H1 (cell line): ENCODE data around the gene DBNDD2. TPM values are rescaled to one million over a fixed set of nuclear protein-coding genes. Genes with fewer than 3 reads are reported as not detected.

Experiments
- CTCF ChIA-PET: fragments of 300-600 bp; sonication (Branson Sonifier 250); formaldehyde crosslinking; loops from one replicate; lab custom pipeline; 2021; ENCODE audit not compliant: partially characterized antibody; lab: Charles Lee
- POLR2A ChIA-PET: fragments of 300-600 bp; sonication (Branson Sonifier 250); formaldehyde crosslinking; loops from one replicate; lab custom pipeline; 2021; ENCODE audit warnings: inconsistent platforms; ENCODE audit not compliant: partially characterized antibody; lab: Charles Lee
- DNase-seq, 2 experiments: peaks; one replicate each; pipeline versions ENCODE4 v3.0.0 to v3.0.0-alpha.2; 2010 to 2022; ENCODE audit warnings: low spot score in 2 of 2, low read depth in 1 of 2, mixed read lengths in 1 of 2
- FAIRE-seq: peaks from 2 replicates; lab custom pipeline; 2011; peaks lifted over from hg19 to GRCh38; lab: Jason Lieb, UNC
- H2AFZ ChIP-seq: 2 replicates; pipeline ENCODE4 v1.8.1; 2012; ENCODE audit warnings: low read length, inconsistent platforms
- H2AK5ac ChIP-seq: 2 replicates; pipeline ENCODE4 v1.6.1; 2013; ENCODE audit warnings: low read depth, low read length
- H2BK120ac ChIP-seq: replicated peaks from 2 replicates; pipeline ENCODE3; 2013; ENCODE audit warnings: low read depth, low read length, inconsistent platforms
- H2BK12ac ChIP-seq: 2 replicates; pipeline ENCODE4 v1.6.1; 2013; ENCODE audit warnings: low read depth, low read length
- H2BK15ac ChIP-seq: 2 replicates; pipeline ENCODE4 v1.6.1; 2013; ENCODE audit warnings: low read length
- H2BK20ac ChIP-seq: 2 replicates; pipeline ENCODE4 v1.6.1; 2013; ENCODE audit warnings: low read length
- H2BK5ac ChIP-seq: 2 replicates; pipeline ENCODE4 v1.6.1; 2013; ENCODE audit warnings: low read depth, low read length
- H3K14ac ChIP-seq: 2 replicates; pipeline ENCODE4 v1.6.1; 2013; ENCODE audit warnings: inconsistent platforms; ENCODE audit not compliant: insufficient read length
- H3K18ac ChIP-seq: 2 replicates; pipeline ENCODE4 v1.6.1; 2013; ENCODE audit warnings: low read length; ENCODE audit errors: extremely low read depth
- H3K23ac ChIP-seq: 2 replicates; pipeline ENCODE4 v1.6.1; 2013; ENCODE audit warnings: inconsistent platforms; ENCODE audit not compliant: insufficient read length
- H3K23me2 ChIP-seq: 2 replicates; pipeline ENCODE4 v1.6.1; 2013; ENCODE audit warnings: low read depth, low read length
- H3K27ac ChIP-seq: 2 replicates; pipeline ENCODE4 v1.6.1; 2011; ENCODE audit warnings: low read depth, low read length, inconsistent platforms
- H3K27me3 ChIP-seq, 4 experiments: replicated peaks in 1 of 4; 1 replicate in 1 of 4; 2 replicates in 3 of 4; pipeline versions ENCODE4 v1.6.1 to v1.8.1; 2011 to 2013; ENCODE audit warnings: low read length in 3 of 4, mild to moderate bottlenecking in 3 of 4, inconsistent platforms in 2 of 4, mixed read lengths in 2 of 4, moderate library complexity in 1 of 4; ENCODE audit not compliant: control insufficient read depth in 3 of 4, insufficient read depth in 3 of 4; ENCODE audit errors: extremely low read depth in 1 of 4
- H3K36me3 ChIP-seq, 4 experiments: 2 replicates each; pipeline versions ENCODE4 v1.6.1 to v1.8.1; 2011 to 2013; ENCODE audit warnings: mild to moderate bottlenecking in 4 of 4, low read length in 3 of 4, moderate library complexity in 2 of 4, control low read depth in 1 of 4, inconsistent platforms in 1 of 4; ENCODE audit not compliant: insufficient read depth in 4 of 4, control insufficient read depth in 2 of 4
- H3K4ac ChIP-seq: replicated peaks from 2 replicates; pipeline ENCODE3; 2013; ENCODE audit warnings: low read length, low read depth, mixed read lengths, inconsistent platforms; ENCODE audit not compliant: insufficient read length
- H3K4me1 ChIP-seq, 4 experiments: replicated peaks in 1 of 4; 1 replicate in 1 of 4; 2 replicates in 3 of 4; pipeline versions ENCODE4 v1.6.1 to v1.8.1; 2011 to 2013; ENCODE audit warnings: low read length in 3 of 4, inconsistent platforms in 2 of 4, mixed read lengths in 1 of 4; ENCODE audit not compliant: insufficient read depth in 4 of 4, control insufficient read depth in 3 of 4
- H3K4me2 ChIP-seq, 2 experiments: 2 replicates each; pipeline versions ENCODE4 v1.6.1 to v1.8.1; 2011 to 2013; ENCODE audit warnings: low read depth in 2 of 2, low read length in 2 of 2, control low read depth in 1 of 2, inconsistent platforms in 1 of 2, mild to moderate bottlenecking in 1 of 2; ENCODE audit not compliant: insufficient read depth in 1 of 2
- H3K4me3 ChIP-seq, 4 experiments: fragments of 200-600, 300-600 bp in 1 of 4; sonication (generic), shearing (Covaris generic), sonication (Bioruptor Twin) in 1 of 4; 2 replicates each; pipeline versions ENCODE4 v1.5.1 to v1.8.1; 2011 to 2016; ENCODE audit warnings: low read length in 4 of 4, low read depth in 3 of 4, control low read depth in 2 of 4, inconsistent platforms in 2 of 4, mild to moderate bottlenecking in 2 of 4, mixed read lengths in 1 of 4, moderate library complexity in 1 of 4; ENCODE audit not compliant: insufficient read depth in 2 of 4; ENCODE audit errors: extremely low read depth in 1 of 4
- H3K56ac ChIP-seq: replicated peaks from 2 replicates; pipeline ENCODE3; 2013; ENCODE audit warnings: low read depth, mild to moderate bottlenecking, mixed read lengths, low read length, inconsistent platforms; ENCODE audit not compliant: insufficient read length
- H3K79me1 ChIP-seq: 2 replicates; pipeline ENCODE4 v1.6.1; 2013; ENCODE audit warnings: low read depth, low read length, control low read depth
- H3K79me2 ChIP-seq, 2 experiments: 2 replicates each; pipeline versions ENCODE4 v1.6.1 to v1.8.1; 2012 to 2013; ENCODE audit warnings: low read length in 2 of 2, mild to moderate bottlenecking in 2 of 2, inconsistent platforms in 1 of 2; ENCODE audit not compliant: insufficient read depth in 2 of 2, control insufficient read depth in 1 of 2
- H3K9ac ChIP-seq, 4 experiments: replicated peaks in 1 of 4; 1 replicate in 1 of 4; 2 replicates in 3 of 4; pipeline versions ENCODE4 v1.6.1 to v1.8.1; 2011 to 2013; ENCODE audit warnings: low read depth in 3 of 4, low read length in 3 of 4, control low read depth in 2 of 4, mild to moderate bottlenecking in 2 of 4, moderate library complexity in 2 of 4, inconsistent platforms in 1 of 4; ENCODE audit errors: extremely low read depth in 1 of 4
- H3K9me3 ChIP-seq, 2 experiments: 2 replicates each; pipeline versions ENCODE4 v1.6.1 to v1.8.1; 2012 to 2013; ENCODE audit warnings: mild to moderate bottlenecking in 2 of 2, moderate library complexity in 2 of 2, control low read depth in 1 of 2, inconsistent platforms in 1 of 2, low read depth in 1 of 2, low read length in 1 of 2, mixed read lengths in 1 of 2; ENCODE audit not compliant: insufficient read depth in 2 of 2
- H4K20me1 ChIP-seq, 2 experiments: replicated peaks in 1 of 2; 2 replicates each; pipeline versions ENCODE3 to v1.8.1; 2011 to 2013; ENCODE audit warnings: inconsistent platforms in 2 of 2, low read length in 2 of 2, mild to moderate bottlenecking in 1 of 2; ENCODE audit not compliant: insufficient read depth in 2 of 2, control insufficient read depth in 1 of 2
- H4K5ac ChIP-seq: 2 replicates; pipeline ENCODE4 v1.6.1; 2013; ENCODE audit warnings: low read length, low read depth, mixed read lengths, inconsistent platforms; ENCODE audit not compliant: insufficient read length
- H4K8ac ChIP-seq: 2 replicates; pipeline ENCODE4 v1.8.0; 2013; ENCODE audit warnings: mild to moderate bottlenecking, moderate library complexity, low read length, inconsistent platforms; ENCODE audit not compliant: insufficient read depth; ENCODE audit errors: extremely low read depth
- H4K91ac ChIP-seq: replicated peaks from 2 replicates; pipeline ENCODE3; 2013; ENCODE audit warnings: low read length, mixed read lengths, inconsistent platforms; ENCODE audit not compliant: insufficient read length
- BRCA1 ChIP-seq: IDR thresholded peaks from 2 replicates; pipeline ENCODE4 v1.6.1; 2012; ENCODE audit warnings: low read depth, low read length, improper control_type of control experiment
- CREB1 ChIP-seq: IDR thresholded peaks from 2 replicates; pipeline ENCODE4 v1.6.1; 2012; ENCODE audit warnings: inconsistent platforms
- CTBP2 ChIP-seq: IDR thresholded peaks from 2 replicates; pipeline ENCODE4 v1.7.0; 2011; ENCODE audit warnings: borderline replicate concordance, mild to moderate bottlenecking, moderate library complexity, mixed read lengths, low read length; ENCODE audit not compliant: insufficient read depth, insufficient read length
- PHF8 ChIP-seq: fragments of 200-600 bp; sonication (generic); conservative IDR thresholded peaks from 2 replicates; pipeline ENCODE4 v1.7.1; 2012; ENCODE audit warnings: low read depth, mild to moderate bottlenecking, inconsistent platforms, low read length, moderate library complexity
- POLR2AphosphoS5 ChIP-seq: IDR thresholded peaks from 2 replicates; pipeline ENCODE4 v1.6.1; 2011; ENCODE audit warnings: low read depth, low read length
- RXRA ChIP-seq: IDR thresholded peaks from 2 replicates; pipeline ENCODE4 v1.6.1; 2011; ENCODE audit warnings: low read depth, mild to moderate bottlenecking, low read length, moderate library complexity; ENCODE audit not compliant: insufficient read depth
- TCF12 ChIP-seq: IDR thresholded peaks from 2 replicates; pipeline ENCODE4 v1.6.1; 2011; ENCODE audit warnings: low read depth, mild to moderate bottlenecking, low read length
- WGBS, 2 experiments: shearing (Covaris generic) in 1 of 2; methylation state at CpG; one replicate each; pipeline versions ENCODE4 v1.1.6 to v1.1.7; 2013 to 2015; ENCODE audit warnings: low lambda C conversion rate in 2 of 2, mixed read lengths in 2 of 2, inconsistent platforms in 1 of 2, low coverage in 1 of 2, missing lambda C conversion rate in 1 of 2; ENCODE audit not compliant: insufficient replicate concordance in 2 of 2, insufficient coverage in 1 of 2, insufficient read length in 1 of 2; ENCODE audit errors: extremely low coverage in 1 of 2, missing lambda C conversion rate in 1 of 2; 5-methylcytosine and 5-hydroxymethylcytosine counted together
- polyA plus RNA-seq, 7 experiments: library from polyadenylated mRNA; depleted of rRNA in 3 of 7; stranded (reverse) in 5 of 7; unstranded in 2 of 7; fragments of >200 nt in 5 of 7; fragments of 200-250 nt in 2 of 7; gene quantifications; 1 replicate in 5 of 7; 2 replicates in 1 of 7; 4 replicates in 1 of 7; pipeline versions ENCODE4 v1.2.1 to v1.2.3, GENCODE V29; 2011 to 2013; ENCODE audit warnings: missing spikeins in 2 of 7, mixed read lengths in 2 of 7
- total RNA-seq: library from RNA; stranded (reverse); fragmentation: NEBNext Ultra II Directional; extraction: Animal tissue kit (Norgen Biotek cat#: 25700); gene quantifications from 2 replicates; pipeline ENCODE4 v1.2.1, GENCODE V29; 2021
- TF ChIP-seq, protein P1 (sequence below): IDR thresholded peaks from 2 replicates; pipeline ENCODE4 v1.6.1; 2012; ENCODE audit warnings: inconsistent platforms
- TF ChIP-seq, protein P2 (sequence below): IDR thresholded peaks from 2 replicates; pipeline ENCODE4 v1.6.1; 2011; ENCODE audit warnings: low read depth, mild to moderate bottlenecking, low read length; ENCODE audit not compliant: insufficient read depth
- TF ChIP-seq, protein P3 (sequence below), 3 experiments: IDR thresholded peaks; 1 replicate in 2 of 3; 2 replicates in 1 of 3; pipeline versions ENCODE4 v1.5.1 to v1.6.1; 2011; ENCODE audit warnings: low read length in 3 of 3, mild to moderate bottlenecking in 3 of 3, inconsistent platforms in 2 of 3, low read depth in 1 of 3, moderate library complexity in 1 of 3; ENCODE audit not compliant: insufficient read depth in 1 of 3; ENCODE audit errors: control extremely low read depth in 1 of 3

The DBNDD2 gene
- total and polyA plus RNA-seq, 2 of the 8 experiments (the other 6 are each of a cell fraction or from before 2014, with no cell fraction given): 55.8 to 96.3 TPM

DNA sequence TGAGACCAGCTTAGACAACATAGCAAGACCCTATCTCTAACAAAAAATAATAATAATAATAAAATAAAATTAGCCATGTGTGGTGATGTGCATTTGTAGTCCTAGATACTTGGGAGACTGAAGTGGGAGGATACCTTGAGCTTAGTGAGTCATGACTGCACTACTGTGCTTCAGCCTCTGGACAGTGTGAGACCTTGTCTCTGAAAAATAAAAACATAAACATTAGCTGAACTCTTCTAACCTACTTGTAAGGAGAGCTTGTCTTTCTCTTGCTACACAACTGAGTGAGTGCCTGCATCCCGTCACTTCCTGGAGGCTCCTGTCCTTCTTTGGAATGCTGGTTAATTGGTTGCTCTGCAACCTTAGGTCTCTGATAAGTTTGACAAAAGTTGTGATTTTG is 5.1 kb upstream of the DBNDD2 start:
- Histone ChIP-seq H3K4me1 (peaks cover 0 to 6% (median 2%) of the 10 kb centered on the region in 4 experiments; a peak in 4 of 7 replicates), H3K18ac (no peak overlapping the region), H4K8ac (no peak overlapping the region), H3K27me3 (peaks cover 2 to 20% (median 10%) of the 10 kb centered on the region in 4 experiments; a peak in 6 of 7 replicates), H2BK12ac (no peak overlapping the region), H4K91ac (no peak overlapping the region), H2AK5ac (no peak overlapping the region), H3K79me1 (no peaks in the 10 kb centered on the region), H2BK20ac (no peak overlapping the region), H3K14ac (no peak overlapping the region), H2BK120ac (no peak overlapping the region), H3K4me2 (no peak overlapping the region), H4K20me1 (peaks cover 0 to 3% of the 10 kb centered on the region in 2 experiments), H3K4me3 (no peak overlapping the region), H2BK15ac (no peak overlapping the region), H3K9ac (no peak overlapping the region), H3K23me2 (peaks cover 21% of the 10 kb centered on the region), H2AFZ (no peak overlapping the region), H2BK5ac (no peak overlapping the region), H3K27ac (no peak overlapping the region), H4K5ac (no peak overlapping the region), H3K23ac (no peak overlapping the region), H3K36me3 (no peaks in the 10 kb centered on the region), H3K4ac (no peak overlapping the region), H3K9me3 (peaks cover 13 to 22% of the 10 kb centered on the region in 2 experiments), H3K79me2 (peaks cover 0 to 8% of the 10 kb centered on the region in 2 experiments; a peak in 1 of 4 replicates), H3K56ac (no peak overlapping the region)
- ChIA-PET CTCF (interaction anchor here (1.0 to 12.6 kb wide), 4 partner anchors 28 to 67 kb away, joined by 3 to 127 read pairs (median 3); partner anchors contain the start of gene TP53TG5), POLR2A (interaction anchor here (1.8 kb wide), 2 partner anchors 10 to 23 kb away, joined by 3 to 5 read pairs; no protein-coding TSS in a partner anchor)
- no peak for DNase-seq
- WGBS, 2 experiments: 80% methylated on average over 1 of the region's 1 CpG; no CpG with 5 or more reads in 1 of the 2 experiments
- FAIRE-seq: no peak
- TF ChIP-seq RXRA (no peak), BRCA1 (no peak), CREB1 (no peak), PHF8 (no peak), POLR2AphosphoS5 (no peak), CTBP2 (no peak), TCF12 (no peak)
- TF ChIP-seq, protein P1, sequence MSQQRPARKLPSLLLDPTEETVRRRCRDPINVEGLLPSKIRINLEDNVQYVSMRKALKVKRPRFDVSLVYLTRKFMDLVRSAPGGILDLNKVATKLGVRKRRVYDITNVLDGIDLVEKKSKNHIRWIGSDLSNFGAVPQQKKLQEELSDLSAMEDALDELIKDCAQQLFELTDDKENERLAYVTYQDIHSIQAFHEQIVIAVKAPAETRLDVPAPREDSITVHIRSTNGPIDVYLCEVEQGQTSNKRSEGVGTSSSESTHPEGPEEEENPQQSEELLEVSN: no peak
- TF ChIP-seq, protein P2, sequence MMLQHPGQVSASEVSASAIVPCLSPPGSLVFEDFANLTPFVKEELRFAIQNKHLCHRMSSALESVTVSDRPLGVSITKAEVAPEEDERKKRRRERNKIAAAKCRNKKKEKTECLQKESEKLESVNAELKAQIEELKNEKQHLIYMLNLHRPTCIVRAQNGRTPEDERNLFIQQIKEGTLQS: no peak
- TF ChIP-seq, protein P3, sequence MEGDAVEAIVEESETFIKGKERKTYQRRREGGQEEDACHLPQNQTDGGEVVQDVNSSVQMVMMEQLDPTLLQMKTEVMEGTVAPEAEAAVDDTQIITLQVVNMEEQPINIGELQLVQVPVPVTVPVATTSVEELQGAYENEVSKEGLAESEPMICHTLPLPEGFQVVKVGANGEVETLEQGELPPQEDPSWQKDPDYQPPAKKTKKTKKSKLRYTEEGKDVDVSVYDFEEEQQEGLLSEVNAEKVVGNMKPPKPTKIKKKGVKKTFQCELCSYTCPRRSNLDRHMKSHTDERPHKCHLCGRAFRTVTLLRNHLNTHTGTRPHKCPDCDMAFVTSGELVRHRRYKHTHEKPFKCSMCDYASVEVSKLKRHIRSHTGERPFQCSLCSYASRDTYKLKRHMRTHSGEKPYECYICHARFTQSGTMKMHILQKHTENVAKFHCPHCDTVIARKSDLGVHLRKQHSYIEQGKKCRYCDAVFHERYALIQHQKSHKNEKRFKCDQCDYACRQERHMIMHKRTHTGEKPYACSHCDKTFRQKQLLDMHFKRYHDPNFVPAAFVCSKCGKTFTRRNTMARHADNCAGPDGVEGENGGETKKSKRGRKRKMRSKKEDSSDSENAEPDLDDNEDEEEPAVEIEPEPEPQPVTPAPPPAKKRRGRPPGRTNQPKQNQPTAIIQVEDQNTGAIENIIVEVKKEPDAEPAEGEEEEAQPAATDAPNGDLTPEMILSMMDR (IDR thresholded peaks at IDR 0.05; ENCODE audit: control extremely low read depth in 1 of 3, insufficient read depth in 1 of 3, low read depth in 1 of 3, low read length in 3 of 3): no peak
